Measurements from ENCODE around the gene SP140. TPM values are rescaled to one million over a fixed set of nuclear protein-coding genes. Genes with fewer than 3 reads are reported as not detected.

Gene SP140
- total RNA-seq, 2 experiments from 2014 or later, result 53.3 to 58.8 TPM

Other genes starting within 250 kb of the SP140 start
- gene SLC16A14, start 156.8 kb upstream of the SP140 start, total RNA-seq, result under 1 TPM; 0.08 to 0.27 TPM
- 100 to 1,000 TPM; 168 to 188 TPM for gene SP110, start 5.8 kb upstream of the SP140 start, total RNA-seq
- 100 to 1,000 TPM in 1 of 2 experiments, 10 to 100 TPM in 1; 95.1 to 101 TPM for gene SP140L, start 101.5 kb downstream of the SP140 start, total RNA-seq
- gene SP100, start 190.5 kb downstream of the SP140 start, total RNA-seq, result 100 to 1,000 TPM; 364 to 392 TPM

All from activated CD4-positive, alpha-beta T cell treated with anti-CD3 and anti-CD28 coated beads, Interleukin-2, amount 10 ng/mL, durations not matched to agents 7 days and 5 days (primary cell).